Neural progenitor cell (in vitro differentiated cells): ENCODE results near the gene UBIAD1.

Experiments
- CTCF ChIP-seq: fragments of 200-600 bp; sonication (generic); IDR thresholded peaks from 2 replicates; pipeline ENCODE4 v1.5.1; 2017; ENCODE audit warnings: antibody characterized with exemption, mild to moderate bottlenecking
- EZH2 ChIP-seq: fragments of 200-600 bp; sonication (generic); IDR thresholded peaks from 2 replicates; pipeline ENCODE4 v1.6.1; 2017; ENCODE audit warnings: antibody characterized with exemption, mild to moderate bottlenecking, moderate library complexity
- EZH2phosphoT487 ChIP-seq: fragments of 200-600 bp; sonication (generic); IDR thresholded peaks from 2 replicates; pipeline ENCODE4 v1.6.1; 2017; ENCODE audit warnings: antibody characterized with exemption

DNA sequence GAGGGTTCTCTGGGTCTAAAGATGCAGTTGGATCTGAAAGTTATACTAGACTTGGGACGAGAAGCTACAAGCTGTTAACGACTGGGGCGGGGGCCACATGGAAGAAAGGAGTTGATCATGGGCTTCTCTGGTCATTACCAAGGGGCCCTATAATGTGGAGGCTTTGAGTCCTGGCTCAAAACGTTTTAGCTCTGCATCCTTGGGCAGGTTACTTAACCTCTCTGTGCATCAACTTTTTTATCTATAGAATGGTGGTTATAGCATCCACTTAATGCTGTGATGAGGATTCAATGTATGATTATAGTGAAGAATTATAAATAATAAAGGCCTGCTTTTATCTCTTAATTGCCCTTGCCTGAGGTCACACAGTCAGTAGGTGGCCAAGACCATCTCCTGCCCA, 53.1 kb downstream of the UBIAD1 start:
- TF ChIP-seq CTCF = no peak
- TF ChIP-seq EZH2 = no peak
- TF ChIP-seq EZH2phosphoT487 = no peak
